Osteoblast (primary cell): ENCODE data around the gene CSF2. TPM values are rescaled to one million over a fixed set of nuclear protein-coding genes. Genes with fewer than 3 reads are reported as not detected.
"Not testable (repeated sequence)": the region's sequence is repeated elsewhere in the genome, so short reads cannot be mapped to it uniquely, and the experiment has no call there.

Experiments
- DNase-seq: peaks from one replicate; pipeline ENCODE4 v3.0.0; 2011; ENCODE audit warnings: low spot score, mixed read lengths; ENCODE audit not compliant: insufficient read length; ENCODE audit errors: missing footprints
- H2AFZ ChIP-seq: 2 replicates; pipeline ENCODE4 v1.6.0; 2011; ENCODE audit warnings: mild to moderate bottlenecking, low read length
- H3K27ac ChIP-seq: 2 replicates; pipeline ENCODE4 v1.5.1; 2011; ENCODE audit warnings: mild to moderate bottlenecking, low read depth, low read length, moderate library complexity
- H3K27me3 ChIP-seq: 2 replicates; pipeline ENCODE4 v1.6.0; 2012; ENCODE audit warnings: mild to moderate bottlenecking, control low read depth, inconsistent platforms, low read length, moderate library complexity; ENCODE audit not compliant: insufficient read depth
- H3K36me3 ChIP-seq: 2 replicates; pipeline ENCODE4 v1.5.1; 2011; ENCODE audit warnings: mild to moderate bottlenecking, low read length, control low read depth, moderate library complexity; ENCODE audit not compliant: insufficient read depth
- H3K4me1 ChIP-seq: 2 replicates; pipeline ENCODE4 v1.5.1; 2011; ENCODE audit warnings: mild to moderate bottlenecking, low read length, control low read depth, moderate library complexity; ENCODE audit not compliant: insufficient read depth
- H3K4me2 ChIP-seq: 2 replicates; pipeline ENCODE4 v1.6.0; 2011; ENCODE audit warnings: mild to moderate bottlenecking, low read length; ENCODE audit not compliant: insufficient read depth
- H3K4me3 ChIP-seq: fragments of 200-600 bp; sonication (generic); 3 replicates; pipeline ENCODE4 v1.5.1; 2012; ENCODE audit warnings: mild to moderate bottlenecking, low read length, inconsistent platforms; ENCODE audit not compliant: insufficient read depth
- H3K79me2 ChIP-seq: 2 replicates; pipeline ENCODE4 v1.6.0; 2012; ENCODE audit warnings: mild to moderate bottlenecking, low read length, control low read depth, inconsistent platforms; ENCODE audit not compliant: insufficient read depth
- H3K9me3 ChIP-seq: 2 replicates; pipeline ENCODE4 v1.5.1; 2011; ENCODE audit warnings: low read depth, low read length, control low read depth
- H4K20me1 ChIP-seq: 2 replicates; pipeline ENCODE4 v1.6.0; 2012; ENCODE audit warnings: mild to moderate bottlenecking, low read length, control low read depth; ENCODE audit not compliant: insufficient read depth
- small RNA-seq: library from RNA; depleted of rRNA; stranded (forward); fragments of <200 nt; gene quantifications from one replicate; pipeline ENCODE3, GENCODE V24; 2012
- total RNA-seq: library from RNA; depleted of rRNA; stranded (reverse); fragments of >200 nt; gene quantifications from 2 replicates; pipeline ENCODE4 v1.2.3, GENCODE V29; 2012

CSF2 gene
- total RNA-seq, 1 donor = not detected

DNA sequence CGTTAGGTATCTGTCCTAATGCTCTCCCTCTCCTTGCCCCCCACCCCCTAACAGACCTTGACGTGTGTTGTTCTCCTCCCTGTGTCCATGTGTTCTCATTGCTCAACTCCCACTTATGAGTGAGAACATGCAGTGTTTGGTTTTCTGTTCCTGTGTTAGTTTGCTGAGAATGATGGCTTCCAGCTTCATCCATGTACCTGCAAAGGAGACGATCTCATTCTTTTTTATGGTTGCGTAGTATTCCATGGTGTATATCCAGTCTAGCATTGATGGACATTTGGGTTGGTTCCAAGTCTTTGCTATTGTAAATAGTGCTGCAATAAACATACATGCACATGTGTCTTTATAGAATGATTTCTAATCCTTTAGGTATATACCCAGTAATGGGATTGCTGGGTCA is 50.0 kb downstream of the CSF2 start:
- H4K20me1 ChIP-seq, H3K4me2 ChIP-seq, H3K4me3 ChIP-seq, H3K79me2 ChIP-seq, H3K36me3 ChIP-seq, DNase-seq, H3K27me3 ChIP-seq, H3K27ac ChIP-seq, H3K9me3 ChIP-seq, H3K4me1 ChIP-seq, H2AFZ ChIP-seq: not testable (repeated sequence)

Small RNA genes within 50 kb of the gene (small RNA-seq; reads per million reads assigned to genes)
- not detected for gene RF00285

Other genes starting within 250 kb of the CSF2 start
- gene MEIKIN, start 128.1 kb upstream of the CSF2 start, total RNA-seq = not detected in 2 replicates
- gene ACSL6, start 62.1 kb upstream of the CSF2 start, total RNA-seq = not detected in 2 replicates
- not detected in 2 replicates for gene IL3, start 13.1 kb upstream of the CSF2 start, total RNA-seq
- 155 and 186 TPM in 2 replicates for gene P4HA2, start 154.1 kb downstream of the CSF2 start, total RNA-seq
- 47.7 and 67.7 TPM in 2 replicates for gene PDLIM4, start 183.9 kb downstream of the CSF2 start, total RNA-seq
- gene SLC22A4, start 220.6 kb downstream of the CSF2 start, total RNA-seq = 2.9 and 3.8 TPM in 2 replicates